NT2/D1 (cell line): ENCODE measurements around the gene MAST4.

Source experiments
- SUZ12 ChIP-seq: IDR thresholded peaks from 2 replicates; pipeline ENCODE4 v1.6.1; 2011; ENCODE audit not compliant: insufficient read length, insufficient read depth; ENCODE audit errors: extremely low read depth
- YY1 ChIP-seq: IDR thresholded peaks from 2 replicates; pipeline ENCODE4 v1.6.1; 2011; ENCODE audit not compliant: insufficient read length, insufficient read depth
- ZNF274 ChIP-seq: IDR thresholded peaks from 2 replicates; pipeline ENCODE4 v1.6.1; 2011; ENCODE audit warnings: mild to moderate bottlenecking, low read depth, low read length

DNA sequence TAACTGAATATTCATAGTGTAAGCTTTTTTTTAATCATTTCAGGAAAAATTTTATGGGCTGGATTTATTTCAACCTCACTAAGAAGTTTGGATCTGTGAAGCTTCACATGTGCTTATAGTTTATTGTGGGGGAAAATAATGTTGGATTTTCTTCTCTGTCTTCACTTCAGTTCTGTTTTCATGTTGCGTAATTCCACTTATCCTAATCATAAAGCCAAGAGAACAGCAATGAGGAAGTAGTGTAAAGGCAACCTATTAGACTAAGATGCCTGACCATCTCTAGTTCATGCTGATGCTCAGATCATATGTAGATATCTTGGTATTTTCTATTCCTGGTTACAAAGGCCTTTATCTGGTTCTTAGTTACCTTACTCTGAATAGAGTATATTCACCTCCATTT, 550.4 kb downstream of the MAST4 start:
- TF ChIP-seq ZNF274, result no peak
- TF ChIP-seq SUZ12, result no peak
- no peak for TF ChIP-seq YY1
